Choroid plexus epithelial cell (primary cell): ENCODE data around the gene TMEM218.

Experiments used
- DNase-seq: peaks from one replicate; pipeline ENCODE4 v3.0.0-alpha.2; 2010; ENCODE audit warnings: low read depth
- H3K4me3 ChIP-seq: 2 replicates; pipeline ENCODE4 v1.5.1; 2011; ENCODE audit warnings: low read depth, mild to moderate bottlenecking, control low read depth, low read length, moderate library complexity
- TF ChIP-seq, protein P1 (sequence below): conservative IDR thresholded peaks from 2 replicates; pipeline ENCODE4 v1.5.1; 2011; ENCODE audit warnings: low read depth, mild to moderate bottlenecking, control low read depth, inconsistent platforms, low read length, moderate library complexity

TMEM218 gene

DNA sequence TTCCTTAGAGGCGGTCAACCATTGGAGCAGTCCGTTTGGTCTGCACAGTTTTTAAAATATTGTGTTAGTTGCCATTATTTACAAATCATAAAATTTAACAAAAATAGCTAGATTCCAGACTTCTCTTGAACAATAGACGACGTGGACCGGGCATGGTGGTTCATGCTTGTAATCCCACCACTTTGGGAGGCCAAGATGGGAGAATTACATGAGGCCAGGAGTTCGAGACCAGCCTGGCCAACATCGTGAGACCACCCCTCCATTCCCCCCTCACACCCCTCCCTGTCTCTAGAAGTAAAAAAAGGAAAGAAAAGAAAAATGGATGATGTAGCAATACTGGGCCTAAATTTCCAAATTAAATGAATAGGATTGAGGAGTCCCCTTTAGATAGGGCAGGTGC, 47.4 kb downstream of the TMEM218 start:
- TF ChIP-seq, protein P1, sequence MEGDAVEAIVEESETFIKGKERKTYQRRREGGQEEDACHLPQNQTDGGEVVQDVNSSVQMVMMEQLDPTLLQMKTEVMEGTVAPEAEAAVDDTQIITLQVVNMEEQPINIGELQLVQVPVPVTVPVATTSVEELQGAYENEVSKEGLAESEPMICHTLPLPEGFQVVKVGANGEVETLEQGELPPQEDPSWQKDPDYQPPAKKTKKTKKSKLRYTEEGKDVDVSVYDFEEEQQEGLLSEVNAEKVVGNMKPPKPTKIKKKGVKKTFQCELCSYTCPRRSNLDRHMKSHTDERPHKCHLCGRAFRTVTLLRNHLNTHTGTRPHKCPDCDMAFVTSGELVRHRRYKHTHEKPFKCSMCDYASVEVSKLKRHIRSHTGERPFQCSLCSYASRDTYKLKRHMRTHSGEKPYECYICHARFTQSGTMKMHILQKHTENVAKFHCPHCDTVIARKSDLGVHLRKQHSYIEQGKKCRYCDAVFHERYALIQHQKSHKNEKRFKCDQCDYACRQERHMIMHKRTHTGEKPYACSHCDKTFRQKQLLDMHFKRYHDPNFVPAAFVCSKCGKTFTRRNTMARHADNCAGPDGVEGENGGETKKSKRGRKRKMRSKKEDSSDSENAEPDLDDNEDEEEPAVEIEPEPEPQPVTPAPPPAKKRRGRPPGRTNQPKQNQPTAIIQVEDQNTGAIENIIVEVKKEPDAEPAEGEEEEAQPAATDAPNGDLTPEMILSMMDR = no peak
- DNase-seq = no peak
- H3K4me3 ChIP-seq = peak overlapping the region; percentile 65

DNA sequence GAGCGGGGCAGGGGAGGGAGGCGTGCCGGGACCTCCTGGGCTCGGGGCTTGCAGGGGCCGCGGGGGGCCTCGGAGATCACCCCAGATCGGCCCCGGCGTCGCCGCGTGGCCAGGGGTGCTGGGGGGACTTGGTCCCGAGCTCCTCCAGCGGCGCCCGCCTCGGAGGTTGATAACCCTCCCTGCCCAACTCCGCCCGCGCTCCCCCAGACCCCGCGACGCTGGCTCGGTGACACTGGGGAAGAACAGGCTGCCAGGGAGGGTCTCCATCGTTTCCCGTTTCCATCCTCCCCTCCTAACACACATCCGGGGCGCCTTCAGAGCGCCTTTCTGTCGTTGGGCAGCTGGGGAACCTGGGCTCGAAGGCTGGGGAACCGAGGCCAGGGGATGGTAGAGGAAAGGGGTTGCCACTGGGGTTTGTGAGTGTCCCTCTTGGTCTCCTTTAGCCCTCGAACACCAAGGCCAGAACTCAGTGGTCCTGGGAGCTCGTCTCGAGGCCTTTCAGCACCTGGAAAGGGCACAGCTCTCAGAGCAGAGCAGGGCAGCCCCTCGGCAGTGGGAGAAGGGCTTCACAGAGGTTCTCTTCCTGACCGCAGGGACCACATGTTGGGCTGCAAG, 47.9 kb downstream of the TMEM218 start:
- DNase-seq = no peak
- TF ChIP-seq, protein P1 = no peak
- H3K4me3 ChIP-seq = peak overlapping the region; percentile 65

DNA sequence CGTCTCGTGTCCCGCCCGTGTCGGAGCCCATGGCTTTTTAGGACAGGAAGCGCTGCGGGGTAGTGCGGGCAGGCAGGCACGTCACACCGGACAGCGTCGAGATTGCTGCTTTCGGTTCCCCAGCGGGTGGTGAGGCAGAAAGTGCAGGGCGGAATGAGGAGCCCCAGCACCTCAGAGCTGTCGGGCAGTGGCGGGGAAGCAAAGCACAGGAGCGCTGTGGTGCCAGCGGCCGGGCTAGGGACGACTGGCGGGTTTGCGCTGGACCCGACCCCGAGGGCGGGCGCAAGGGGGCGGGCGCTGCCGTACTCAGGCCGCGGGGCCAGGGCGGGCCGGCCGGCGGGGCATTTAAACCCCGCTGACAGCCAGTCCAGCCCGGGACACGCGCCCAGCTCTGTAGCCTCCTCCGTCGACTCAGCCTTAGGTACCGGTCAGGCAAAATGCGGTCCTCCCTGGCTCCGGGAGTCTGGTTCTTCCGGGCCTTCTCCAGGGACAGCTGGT, 48.4 kb downstream of the TMEM218 start, which contains the start of gene SLC37A2:
TSS of gene SLC37A2 (plus strand) at position 375 of the 498 bp plus-strand sequence. CDS start at position 438, 63 bp downstream.
- DNase-seq = peak; percentile 57
- TF ChIP-seq, protein P1 = peak; percentile 3
- peak within 1 kb of the TSS; percentile 65 for H3K4me3 ChIP-seq

DNA sequence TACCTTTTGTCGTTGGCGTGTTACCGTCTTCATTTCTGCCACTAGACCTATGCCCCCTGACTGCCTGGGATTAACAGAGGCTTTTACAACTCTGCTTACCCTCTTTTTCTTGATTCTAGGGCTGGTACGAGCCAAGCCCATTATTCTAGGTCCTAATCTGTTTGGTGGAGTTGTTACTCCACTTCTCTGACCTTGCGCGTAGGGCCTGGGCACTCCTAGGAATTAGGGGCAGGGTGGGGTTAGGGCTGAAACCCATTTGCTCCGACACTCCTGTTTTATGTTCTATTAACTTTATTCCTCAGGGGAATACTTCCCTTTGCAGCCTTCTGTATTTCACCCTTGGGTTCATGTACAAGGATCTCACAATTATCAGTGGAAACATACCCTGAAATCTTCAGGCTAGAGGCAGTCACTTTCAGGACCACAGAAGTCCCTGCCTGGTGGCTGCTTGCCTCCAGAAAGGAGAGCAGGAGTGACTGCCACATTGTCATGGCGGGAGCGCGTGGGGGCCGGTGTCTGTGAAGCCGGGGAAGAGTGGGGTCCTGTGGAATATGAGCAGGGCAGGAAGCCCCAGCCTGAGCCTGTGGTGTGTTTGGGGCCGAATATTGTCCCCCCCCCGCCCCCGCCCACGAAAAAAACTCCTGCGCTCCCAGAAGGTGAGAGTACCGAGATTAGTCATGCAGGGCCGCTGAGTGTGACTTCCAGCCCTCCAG, 49.1 kb downstream of the TMEM218 start:
- DNase-seq = no peak
- H3K4me3 ChIP-seq = peak overlapping the region; percentile 65
- TF ChIP-seq, protein P1 = no peak

DNA sequence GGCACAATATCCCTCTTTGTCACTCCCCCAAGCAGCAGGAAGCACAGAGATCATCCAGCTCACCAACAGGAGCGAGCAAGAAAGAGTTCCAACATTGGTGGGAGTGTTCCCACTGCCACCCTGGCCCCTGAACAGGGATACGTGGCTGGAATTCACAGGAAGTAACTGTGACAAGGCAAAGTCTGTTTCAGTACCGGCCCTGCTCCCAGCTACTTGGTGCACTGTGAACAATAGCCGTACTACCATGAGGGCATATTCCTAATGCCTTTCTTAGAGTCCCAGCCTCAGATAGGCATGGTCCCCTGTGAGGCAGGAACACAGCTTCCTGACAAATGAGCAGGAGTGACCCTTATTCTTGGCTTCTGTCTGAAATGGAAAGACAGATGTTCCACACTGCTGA, 50.1 kb downstream of the TMEM218 start:
- TF ChIP-seq, protein P1 = no peak
- H3K4me3 ChIP-seq = no peak overlapping the region
- no peak for DNase-seq

DNA sequence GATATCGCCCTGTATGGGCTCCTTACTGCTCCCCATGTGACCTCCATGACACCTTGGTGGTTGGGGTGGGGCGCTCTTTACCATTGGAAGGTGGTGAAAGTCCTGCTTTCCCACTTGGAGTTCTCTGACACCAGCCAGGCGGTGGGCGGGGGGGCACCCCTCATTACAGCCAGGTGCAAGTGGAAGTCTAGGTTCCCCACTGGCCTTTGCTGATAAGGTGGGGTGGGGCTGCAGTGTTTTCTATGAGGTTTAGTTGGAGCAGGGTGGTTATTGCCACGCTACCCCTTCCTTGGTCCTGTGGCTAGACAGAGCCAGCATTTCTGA, 53.8 kb downstream of the TMEM218 start:
- H3K4me3 ChIP-seq = no peak overlapping the region
- DNase-seq = no peak
- TF ChIP-seq, protein P1 = no peak
